Measurements from ENCODE around the gene CLDN11.
A peak's percentile ranks its signal among the peaks of the same experiment; 100 is the strongest.

DNA sequence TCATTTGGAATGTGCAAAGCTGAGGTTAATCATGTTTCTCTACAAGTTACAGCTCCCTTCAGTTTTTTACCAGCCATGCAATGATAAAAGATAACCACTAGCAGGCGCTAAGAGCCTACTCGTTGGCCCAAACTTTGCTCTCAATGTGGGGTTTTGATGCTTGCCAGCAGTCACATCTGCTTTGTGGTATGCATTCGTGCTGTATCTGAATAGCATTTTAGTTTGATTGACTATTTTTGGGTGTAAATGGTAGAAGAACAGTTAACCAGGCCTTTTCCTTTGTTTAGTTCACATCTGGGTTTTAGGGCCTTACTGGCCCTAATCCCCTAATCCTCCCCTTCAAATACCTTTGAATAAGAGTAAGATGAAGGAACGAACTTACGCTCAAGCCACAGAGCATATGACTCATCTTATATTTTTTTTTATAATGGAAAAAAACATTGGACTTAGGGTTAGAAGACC is 4.4 kb upstream of the CLDN11 start:
- peak; percentile 99 for TF ChIP-seq CTCF (IDR thresholded peaks at IDR 0.05; ENCODE audit: low read length)
- TF ChIP-seq EZH2 (IDR thresholded peaks at IDR 0.05; ENCODE audit: borderline replicate concordance, low read length) = no peak

Measured in OCI-LY1 (cell line).